ENCODE measurements around the gene QSOX1.
A peak's percentile ranks its signal among the peaks of the same experiment; 100 is the strongest.
"Not testable (repeated sequence)": the region's sequence is repeated elsewhere in the genome, so short reads cannot be mapped to it uniquely, and the experiment has no call there.

Gene QSOX1, protein sequence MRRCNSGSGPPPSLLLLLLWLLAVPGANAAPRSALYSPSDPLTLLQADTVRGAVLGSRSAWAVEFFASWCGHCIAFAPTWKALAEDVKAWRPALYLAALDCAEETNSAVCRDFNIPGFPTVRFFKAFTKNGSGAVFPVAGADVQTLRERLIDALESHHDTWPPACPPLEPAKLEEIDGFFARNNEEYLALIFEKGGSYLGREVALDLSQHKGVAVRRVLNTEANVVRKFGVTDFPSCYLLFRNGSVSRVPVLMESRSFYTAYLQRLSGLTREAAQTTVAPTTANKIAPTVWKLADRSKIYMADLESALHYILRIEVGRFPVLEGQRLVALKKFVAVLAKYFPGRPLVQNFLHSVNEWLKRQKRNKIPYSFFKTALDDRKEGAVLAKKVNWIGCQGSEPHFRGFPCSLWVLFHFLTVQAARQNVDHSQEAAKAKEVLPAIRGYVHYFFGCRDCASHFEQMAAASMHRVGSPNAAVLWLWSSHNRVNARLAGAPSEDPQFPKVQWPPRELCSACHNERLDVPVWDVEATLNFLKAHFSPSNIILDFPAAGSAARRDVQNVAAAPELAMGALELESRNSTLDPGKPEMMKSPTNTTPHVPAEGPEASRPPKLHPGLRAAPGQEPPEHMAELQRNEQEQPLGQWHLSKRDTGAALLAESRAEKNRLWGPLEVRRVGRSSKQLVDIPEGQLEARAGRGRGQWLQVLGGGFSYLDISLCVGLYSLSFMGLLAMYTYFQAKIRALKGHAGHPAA

DNA sequence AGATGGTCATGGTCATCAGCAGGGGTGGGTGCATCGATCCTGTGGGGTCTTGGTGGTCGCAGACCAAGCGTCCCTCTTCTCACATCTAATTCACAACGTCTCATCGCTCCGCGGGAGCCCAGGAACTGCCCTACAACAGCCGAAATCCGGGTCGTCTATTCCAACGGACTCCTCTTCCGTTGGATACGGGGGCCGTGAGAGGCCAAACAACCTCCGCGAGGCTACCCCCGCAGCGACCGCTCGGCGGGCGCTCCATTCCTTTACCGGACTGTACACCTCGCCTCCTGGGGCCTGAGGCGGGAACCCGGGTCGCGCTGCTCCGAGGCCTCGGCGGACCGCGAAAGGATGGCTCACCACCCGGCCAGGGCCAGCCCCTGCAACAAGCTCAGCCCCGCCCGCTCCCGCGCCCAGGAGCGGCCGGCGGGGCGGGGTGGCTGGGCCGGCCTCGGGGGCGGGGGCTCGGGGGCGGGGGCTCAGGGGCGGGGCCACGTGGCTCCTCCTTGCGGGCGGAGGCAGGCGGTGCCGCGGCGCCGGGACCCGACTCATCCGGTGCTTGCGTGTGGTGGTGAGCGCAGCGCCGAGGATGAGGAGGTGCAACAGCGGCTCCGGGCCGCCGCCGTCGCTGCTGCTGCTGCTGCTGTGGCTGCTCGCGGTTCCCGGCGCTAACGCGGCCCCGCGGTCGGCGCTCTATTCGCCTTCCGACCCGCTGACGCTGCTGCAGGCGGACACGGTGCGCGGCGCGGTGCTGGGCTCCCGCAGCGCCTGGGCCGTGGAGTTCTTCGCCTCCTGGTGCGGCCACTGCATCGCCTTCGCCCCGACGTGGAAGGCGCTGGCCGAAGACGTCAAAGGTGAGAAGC lies at the start of gene QSOX1:
TSS of gene QSOX1 (plus strand) at position 545 of the 857 bp plus-strand sequence. CDS start at position 584, 39 bp downstream.
- DNase-seq (ENCODE audit: low spot score), result peak; percentile 94

DNA sequence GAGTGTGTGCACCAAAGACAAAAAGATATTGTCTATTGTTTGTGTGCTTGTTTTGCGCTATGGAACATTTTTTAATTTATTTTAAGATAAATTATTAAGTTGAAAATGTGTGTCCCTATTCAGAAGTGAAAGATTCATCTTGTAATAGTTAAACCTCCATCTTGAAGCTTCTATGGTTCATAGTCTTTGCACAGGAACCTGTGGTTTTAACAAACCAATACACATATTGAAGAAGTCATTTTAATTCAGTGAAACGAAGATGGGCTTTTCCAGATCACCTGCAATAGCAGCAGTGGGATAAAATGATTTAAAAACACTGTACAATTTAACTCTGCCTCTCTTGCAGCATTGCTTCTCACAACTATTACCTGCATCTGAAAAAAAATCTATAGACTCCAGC lies 42.6 kb upstream of the QSOX1 start:
- DNase-seq (ENCODE audit: low spot score), result no peak

DNA sequence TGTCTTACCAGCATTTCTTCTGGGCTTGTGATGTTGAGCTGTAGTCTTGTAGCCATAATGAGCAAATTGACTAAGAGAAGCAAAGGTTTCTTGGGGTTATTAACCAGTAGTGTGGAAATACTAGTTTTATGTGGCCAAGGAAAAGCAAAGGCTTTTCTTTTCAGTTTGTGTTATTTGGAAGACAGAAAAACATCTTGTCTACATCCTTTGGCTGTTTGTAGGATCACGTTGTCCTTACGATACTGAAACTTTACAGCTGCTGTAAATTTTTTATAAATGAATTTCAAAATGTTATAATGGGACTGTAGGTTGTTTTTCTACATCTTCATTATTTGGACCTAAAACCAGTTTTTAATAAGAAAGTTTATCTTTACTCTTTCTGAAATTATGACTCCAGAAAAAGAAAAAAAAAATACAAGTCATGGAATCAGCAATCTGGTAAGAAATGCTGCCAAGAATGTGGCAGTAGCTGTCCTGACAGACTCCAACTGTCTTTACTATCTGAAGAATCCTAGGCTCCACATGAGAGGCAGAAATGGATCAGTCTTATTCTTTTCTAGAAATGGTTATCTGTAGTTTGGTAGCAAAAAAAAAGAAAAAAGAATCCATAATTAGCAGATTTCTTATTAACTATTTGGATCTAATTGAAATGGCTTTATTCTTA lies 41.6 kb upstream of the QSOX1 start:
- DNase-seq (ENCODE audit: low spot score), result no peak

DNA sequence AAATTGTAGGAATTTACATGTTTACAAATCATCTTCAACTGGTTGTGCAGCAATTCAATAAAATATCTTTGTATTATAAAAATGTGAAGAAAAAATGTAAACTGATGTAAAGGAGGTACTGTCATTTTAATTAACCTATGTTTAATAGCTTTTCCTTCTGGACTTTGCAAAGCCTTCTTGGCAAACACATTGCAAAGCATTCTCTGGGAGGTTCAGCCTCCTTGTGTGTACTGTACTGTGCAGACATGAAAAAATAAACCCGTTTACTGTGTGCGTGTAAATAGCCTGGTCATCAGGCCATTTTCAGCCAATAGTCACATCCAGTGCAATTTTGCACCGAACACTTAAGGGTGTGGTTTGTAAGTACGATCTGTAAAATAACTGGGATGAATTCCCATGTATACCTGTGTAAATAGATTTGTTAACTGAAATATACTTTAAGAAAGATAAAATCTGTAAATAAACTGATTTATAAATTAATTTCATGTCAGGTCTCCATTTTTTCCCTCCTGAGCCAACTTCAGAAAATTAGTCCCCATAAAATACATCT lies 40.2 kb upstream of the QSOX1 start:
- DNase-seq (ENCODE audit: low spot score), result no peak

DNA sequence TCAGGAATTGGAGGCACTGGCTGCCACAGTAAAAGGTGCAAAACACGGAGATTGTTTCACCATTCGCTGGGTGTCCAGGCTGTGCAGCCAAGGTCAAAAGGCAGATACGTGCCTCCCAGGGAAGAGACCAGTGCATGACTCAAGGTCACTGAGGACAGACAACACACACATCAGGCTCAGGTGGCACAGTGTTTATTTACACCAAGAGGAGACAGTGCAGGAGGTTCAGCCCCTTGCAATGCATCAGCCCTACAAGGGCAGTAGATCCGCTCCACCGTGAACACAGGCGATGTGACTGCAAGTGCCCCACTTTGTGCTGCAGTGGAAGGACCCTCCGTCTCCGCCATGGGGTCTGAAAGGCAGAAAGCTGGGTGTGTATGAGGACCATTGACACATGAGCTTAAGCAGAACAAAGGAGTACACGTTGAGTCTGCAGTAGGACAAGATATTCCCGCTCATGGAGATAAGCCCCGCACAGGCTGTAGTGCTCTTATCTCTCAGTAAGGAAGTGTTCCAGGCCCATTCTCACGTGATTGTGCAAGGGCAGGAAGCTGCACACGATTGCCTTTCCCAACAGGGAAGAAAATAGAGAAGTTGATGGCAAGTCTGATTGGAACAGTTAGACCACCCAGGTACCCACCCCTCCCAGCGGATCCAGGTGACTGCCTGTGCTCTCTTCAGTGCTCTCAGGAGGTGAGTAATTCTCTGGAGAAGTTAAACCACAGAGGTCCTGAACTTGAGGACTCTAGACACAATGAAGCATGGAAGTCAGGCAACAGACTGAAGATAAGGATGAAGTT lies 37.5 kb upstream of the QSOX1 start:
- DNase-seq (ENCODE audit: low spot score), result no peak

DNA sequence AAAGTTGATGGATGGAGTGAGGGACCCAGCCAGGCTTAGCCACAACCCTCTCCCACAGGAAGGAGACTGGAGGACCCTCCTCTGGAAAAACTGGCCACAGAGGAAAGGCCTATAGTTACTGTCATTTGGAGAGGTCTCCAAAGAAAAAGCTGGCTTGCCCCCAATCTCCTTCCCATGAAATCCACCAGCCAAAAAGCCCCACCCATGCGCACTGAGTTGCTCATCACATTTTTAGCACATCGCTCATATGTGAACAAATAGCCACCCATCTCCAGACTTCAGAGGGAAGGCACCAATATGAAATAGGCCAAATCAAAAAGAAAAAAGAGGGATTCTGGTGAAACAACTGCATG lies 36.9 kb upstream of the QSOX1 start:
- no peak for DNase-seq (ENCODE audit: low spot score)

DNA sequence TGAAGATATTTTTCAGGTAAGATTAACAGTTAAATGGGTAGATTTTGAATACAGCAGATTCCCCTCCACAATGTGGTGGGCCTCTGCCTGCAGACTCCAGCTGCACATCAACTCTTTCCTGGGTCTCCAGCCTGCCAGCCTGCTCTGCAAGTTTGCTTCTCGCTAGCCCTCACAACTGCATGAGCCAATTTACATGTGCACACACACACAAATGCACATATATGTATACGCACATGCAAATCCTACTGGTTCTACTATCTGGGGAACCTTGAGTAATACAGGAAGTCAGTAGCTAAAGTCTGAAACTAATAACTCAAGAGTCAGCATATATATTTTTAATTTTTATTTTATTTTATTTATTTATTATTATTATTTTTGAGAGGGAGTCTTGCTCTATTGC lies 34.8 kb upstream of the QSOX1 start:
- no peak for DNase-seq (ENCODE audit: low spot score)

DNA sequence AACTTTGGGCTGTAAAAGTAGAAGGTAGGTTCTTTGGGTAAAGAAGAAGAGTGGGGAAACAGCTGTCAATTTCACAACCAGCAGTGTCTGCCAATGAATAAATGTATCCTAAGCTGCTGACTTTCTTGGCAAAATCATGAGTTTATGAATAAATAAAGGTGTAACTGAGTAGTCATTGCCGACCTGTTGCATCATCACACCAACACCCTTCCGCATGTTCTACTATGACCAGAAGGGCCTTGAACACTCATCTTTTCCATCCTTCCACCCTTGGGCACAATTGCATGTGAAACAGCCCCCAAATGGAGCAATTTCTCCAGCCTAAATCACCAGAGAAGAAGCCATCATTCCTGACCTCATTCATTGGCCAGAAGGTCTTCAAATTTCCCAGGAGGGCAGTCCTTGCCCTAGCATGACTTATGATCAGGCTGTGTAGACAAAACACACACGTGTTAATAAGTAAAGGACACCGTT lies 31.2 kb upstream of the QSOX1 start:
- DNase-seq (ENCODE audit: low spot score), result no peak

DNA sequence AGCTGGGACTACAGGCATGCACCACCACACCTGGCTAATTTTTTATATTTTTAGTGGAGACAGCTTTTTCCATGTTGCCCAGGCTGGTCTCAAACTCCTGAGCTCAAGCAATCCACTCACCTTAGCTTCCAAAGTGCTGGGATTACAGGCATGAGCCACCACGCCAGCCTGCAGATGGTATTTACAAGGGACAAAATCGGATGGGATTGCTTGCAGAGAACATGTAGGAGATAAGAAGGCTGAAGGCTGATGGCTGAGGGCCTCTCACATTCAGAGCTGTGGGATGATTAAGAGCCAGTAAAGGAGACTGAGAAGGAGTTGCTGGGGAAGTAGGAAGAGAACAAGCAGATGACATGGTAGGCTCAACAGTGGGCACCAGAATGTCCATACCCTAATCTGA lies 24.0 kb upstream of the QSOX1 start:
- no peak for DNase-seq (ENCODE audit: low spot score)

DNA sequence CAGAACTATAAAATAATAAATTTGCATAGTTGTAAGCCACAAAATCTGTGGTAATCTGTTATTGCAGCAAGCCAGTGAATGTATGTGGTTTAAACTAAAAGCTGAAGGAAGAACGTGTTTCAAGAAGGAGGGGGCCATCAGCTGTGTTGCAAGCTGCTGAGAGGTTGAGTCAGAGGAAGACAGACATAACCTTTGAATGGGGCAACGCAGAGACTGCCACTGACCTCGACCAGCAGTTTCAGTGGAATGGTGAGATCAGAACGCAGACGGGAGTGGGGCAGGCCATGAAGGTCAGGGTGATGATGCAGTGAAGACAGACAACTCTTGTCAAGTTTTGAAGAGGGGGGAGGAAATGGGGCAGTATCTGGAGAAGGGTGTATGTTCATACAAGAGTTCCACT lies 23.2 kb upstream of the QSOX1 start:
- DNase-seq (ENCODE audit: low spot score), result no peak

DNA sequence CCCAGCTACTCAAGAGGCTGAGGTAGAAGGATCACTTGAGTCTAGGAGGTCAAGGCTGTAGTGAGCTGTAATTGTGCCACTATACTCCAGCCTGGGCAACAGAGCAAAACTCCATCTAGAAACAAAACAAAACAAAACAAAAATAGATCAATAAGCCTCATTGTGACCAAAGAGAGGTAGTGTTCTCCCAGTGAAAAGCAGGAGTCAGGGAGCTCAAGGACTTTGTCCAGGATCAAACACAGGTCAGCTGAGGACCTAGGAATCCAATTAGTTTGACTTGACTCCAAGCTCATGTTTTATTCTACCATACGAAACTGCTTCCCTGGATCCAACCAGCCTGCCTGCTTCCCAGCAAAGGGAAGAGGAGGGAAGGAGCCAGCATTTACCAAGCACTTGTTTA lies 21.5 kb upstream of the QSOX1 start:
- no peak for DNase-seq (ENCODE audit: low spot score)

DNA sequence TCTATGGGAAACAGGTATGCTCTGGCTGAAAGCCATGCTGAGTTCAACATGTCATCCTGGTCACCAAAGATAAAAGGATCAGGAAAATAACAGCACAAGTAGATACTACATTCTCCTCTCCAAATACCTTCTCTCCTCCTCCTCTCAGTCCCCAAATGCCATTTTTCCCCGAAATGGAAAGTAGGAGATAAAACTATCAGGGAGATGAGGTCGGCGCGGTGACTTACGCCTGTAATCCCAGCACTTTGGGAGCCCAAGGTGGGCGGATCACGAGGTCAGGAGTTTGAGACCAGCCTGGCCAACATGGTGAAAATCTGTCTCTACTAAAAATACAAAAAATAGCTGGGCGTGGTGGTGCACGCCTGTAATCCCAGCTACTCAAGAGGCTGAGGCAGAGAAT lies 21.0 kb upstream of the QSOX1 start:
- DNase-seq (ENCODE audit: low spot score), result not testable (repeated sequence)

DNA sequence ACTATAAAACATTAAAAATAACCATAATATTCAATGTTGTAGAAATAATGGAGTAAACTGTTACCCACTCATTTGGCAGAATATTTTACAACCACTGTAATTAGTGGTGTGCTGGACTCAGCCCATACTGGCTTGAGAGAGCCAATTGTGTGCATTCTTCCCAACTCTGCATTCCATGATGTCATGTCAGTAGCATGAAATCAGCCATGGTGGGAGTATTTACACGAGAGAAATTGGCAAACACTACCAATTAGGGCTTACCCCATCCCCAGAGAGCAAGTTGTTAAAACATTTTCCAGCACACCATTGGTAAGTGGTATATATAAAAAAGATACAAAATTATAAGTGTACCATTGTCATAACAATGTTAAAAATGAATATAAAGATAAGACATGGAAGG lies 19.1 kb upstream of the QSOX1 start:
- no peak for DNase-seq (ENCODE audit: low spot score)

DNA sequence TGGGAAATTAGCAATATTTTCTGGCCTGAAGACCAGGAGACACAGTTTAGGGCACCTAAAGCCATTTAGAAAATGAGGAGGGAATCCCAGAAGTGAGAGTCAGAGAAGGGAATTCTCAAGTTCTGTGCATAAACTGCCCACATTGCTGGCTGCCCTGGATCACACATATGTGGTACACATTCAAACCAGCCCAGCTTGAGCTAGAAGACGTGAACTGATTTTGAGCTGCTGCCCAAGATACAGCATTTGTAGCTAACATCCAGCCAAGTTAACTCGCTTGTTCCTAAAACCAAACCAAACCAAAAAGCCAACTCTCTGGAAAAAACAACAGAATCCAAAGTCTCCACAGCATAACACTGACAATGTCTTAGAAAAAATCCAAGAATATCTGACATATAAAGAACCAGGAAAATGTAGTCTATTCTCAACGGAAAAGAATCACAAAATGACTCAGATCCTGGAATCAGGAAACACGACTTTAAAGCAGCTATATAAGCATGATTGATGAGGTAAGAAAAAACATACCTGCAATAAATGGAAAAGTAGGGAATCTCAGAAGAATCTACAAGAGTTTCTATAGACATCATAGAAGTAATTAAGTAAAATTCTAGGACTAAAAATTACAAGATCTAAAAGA lies 18.2 kb upstream of the QSOX1 start:
- no peak for DNase-seq (ENCODE audit: low spot score)

DNA sequence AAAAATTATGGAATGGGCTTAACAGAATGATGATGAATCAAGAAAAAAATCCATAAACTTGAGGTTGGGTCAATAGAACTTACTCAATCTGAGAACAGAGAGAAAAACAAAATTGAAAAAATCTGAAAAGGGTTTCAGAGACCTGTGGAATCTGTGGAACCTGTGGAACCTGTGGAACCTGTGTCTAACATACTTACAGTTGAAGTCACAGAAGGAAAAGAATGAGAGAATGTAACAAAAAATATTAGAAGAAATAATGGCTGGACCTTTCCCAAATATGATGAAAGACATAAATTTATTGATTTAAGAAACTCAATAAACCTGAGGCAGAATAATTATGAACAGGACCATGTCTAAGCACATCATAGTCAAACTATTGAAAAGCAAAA lies 17.7 kb upstream of the QSOX1 start:
- no peak for DNase-seq (ENCODE audit: low spot score)

DNA sequence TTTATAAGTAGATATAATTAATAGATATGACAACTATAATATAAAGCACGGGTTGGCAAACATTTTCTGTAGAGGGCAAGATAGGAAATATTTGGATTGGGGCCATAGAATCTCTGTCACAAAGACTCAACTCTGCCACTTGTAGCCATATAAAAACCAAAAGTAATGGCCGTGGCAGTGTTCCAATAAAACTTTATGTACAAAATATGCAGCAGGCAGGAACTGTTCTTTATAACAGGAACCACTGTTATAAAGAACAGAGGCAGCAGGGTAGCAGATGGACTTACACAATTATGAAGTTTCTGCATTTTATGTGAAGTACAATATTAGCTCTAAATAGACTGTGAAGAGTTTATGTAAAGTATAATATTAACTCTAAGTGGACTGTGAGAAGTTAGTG lies 16.9 kb upstream of the QSOX1 start:
- DNase-seq (ENCODE audit: low spot score), result no peak

DNA sequence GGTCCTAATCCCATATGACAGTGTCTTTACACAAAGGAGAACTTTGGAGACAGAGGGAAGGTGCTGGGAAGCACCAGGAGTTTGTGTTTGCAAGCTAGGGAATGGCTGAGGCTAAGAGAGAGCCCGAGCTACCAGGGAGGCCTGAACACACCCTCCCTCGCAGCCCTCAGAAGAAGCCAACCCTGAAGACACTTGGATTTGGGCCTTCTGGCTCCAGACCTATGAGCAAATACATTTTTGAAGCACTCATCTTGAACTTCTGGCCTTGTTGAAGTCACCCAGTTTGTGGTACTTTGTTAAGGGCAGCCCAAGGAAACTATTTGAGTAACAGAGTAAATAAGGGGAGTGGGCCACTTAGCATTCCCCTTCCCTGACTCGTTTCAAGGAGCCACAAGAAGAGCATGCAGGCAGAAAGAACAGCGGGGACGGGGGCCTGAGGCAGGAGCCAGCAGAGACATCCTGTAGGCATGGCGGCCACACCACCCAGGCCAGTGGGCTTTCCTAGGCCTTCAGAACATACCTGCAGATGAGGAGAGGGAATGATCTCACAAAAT lies 13.2 kb upstream of the QSOX1 start:
- DNase-seq (ENCODE audit: low spot score), result no peak

DNA sequence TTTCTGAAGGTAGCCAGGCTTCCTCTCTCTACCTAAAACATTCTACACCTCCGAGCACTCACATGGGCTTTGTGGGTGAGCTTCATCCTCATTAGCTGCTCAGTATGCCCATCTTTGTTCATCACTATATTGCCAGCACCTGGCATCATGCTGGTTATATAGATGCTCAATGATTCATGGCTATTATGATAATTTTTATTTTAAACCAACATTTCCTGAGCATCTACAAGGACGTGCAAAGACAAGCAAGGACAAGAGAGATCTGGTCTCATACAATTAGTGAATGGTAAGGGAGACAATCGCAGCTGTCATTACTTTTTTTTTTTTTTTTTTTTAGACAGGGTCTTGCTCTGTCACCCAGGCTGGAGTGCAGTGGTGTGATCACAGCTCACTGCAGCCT lies 11.3 kb upstream of the QSOX1 start:
- DNase-seq (ENCODE audit: low spot score), result no peak

DNA sequence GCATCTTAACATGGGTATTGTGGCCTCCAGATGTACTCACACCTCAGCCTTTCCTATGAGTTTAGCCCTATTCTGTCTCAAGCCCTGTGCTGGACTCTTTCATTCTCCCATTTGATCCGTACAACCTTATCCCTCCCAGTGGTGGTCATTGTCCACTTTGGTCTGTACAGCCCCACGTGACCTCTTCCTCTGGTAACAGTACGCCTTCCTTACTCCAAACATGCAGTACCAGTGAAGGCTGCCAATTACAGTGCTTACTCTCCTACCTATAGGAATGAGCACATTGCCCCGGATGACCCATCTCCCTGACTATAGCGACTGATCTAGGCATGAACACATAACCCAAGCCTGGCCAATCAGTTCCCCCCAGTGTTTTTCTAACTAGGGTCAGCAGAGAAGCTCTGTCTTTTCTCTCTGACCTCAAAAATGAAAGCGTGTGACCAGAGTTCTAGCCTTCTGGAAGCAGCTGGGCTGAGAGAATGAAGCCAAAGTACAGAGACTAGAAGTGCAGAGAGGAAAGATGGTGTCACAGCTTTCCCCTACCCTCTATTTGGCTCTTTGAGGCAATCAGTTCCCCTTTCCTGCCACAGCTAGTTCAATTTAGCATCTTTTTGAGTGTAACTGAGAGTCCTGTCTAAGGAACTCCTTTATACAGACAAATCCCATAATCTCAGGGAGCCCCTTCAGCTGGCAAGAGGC lies 9.9 kb upstream of the QSOX1 start:
- no peak for DNase-seq (ENCODE audit: low spot score)

Measured in Ammon's horn (tissue), 1 donor.